ENCODE data around the gene CCDC88C.

DNA sequence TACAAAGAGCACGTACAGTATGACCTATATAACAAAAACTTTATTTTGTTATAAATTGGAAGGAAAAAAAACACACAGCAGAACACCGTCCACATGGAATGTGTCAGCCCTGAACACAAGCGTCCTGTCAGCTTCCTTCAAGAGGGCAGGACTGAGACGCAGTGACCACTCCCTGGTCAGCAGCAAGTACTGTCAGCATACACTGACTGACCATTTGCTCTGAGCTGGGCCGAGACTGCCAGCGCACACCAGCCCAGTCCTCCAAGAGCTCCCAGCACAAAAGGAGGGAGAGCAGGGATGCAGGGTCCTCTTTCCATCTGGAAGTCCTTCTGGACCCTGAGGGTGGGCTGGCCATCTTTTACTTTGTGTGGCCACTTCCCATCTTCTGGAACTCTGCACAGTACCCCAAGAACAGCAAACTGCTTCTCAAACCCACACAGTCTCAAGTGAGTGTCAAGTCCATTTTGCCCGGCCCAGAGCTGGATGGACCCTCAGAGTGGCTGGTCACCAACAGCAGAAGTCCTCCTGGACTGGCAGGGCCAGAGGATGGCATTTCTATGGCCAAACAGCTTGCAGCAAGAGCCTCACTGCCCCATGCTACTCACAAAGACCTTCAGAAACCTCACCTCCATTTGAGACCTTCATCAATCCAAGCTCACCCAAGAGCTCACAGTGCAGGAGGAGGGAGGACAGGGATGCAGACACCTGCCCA is 11.7 kb downstream of the CCDC88C start:
- TF ChIP-seq EP300 (IDR thresholded peaks at IDR 0.05) = no peak
- TF ChIP-seq, protein P1, sequence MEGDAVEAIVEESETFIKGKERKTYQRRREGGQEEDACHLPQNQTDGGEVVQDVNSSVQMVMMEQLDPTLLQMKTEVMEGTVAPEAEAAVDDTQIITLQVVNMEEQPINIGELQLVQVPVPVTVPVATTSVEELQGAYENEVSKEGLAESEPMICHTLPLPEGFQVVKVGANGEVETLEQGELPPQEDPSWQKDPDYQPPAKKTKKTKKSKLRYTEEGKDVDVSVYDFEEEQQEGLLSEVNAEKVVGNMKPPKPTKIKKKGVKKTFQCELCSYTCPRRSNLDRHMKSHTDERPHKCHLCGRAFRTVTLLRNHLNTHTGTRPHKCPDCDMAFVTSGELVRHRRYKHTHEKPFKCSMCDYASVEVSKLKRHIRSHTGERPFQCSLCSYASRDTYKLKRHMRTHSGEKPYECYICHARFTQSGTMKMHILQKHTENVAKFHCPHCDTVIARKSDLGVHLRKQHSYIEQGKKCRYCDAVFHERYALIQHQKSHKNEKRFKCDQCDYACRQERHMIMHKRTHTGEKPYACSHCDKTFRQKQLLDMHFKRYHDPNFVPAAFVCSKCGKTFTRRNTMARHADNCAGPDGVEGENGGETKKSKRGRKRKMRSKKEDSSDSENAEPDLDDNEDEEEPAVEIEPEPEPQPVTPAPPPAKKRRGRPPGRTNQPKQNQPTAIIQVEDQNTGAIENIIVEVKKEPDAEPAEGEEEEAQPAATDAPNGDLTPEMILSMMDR (IDR thresholded peaks at IDR 0.05) = no peak
- no peak for TF ChIP-seq POLR2AphosphoS5 (IDR thresholded peaks at IDR 0.05)
- no peak for TF ChIP-seq POLR2A (IDR thresholded peaks at IDR 0.05)
